GM19395 (cell line): ENCODE data around the gene IZUMO1R.
A peak's percentile ranks its signal among the peaks of the same experiment; 100 is the strongest.
"Not testable (repeated sequence)": the region's sequence is repeated elsewhere in the genome, so short reads cannot be mapped to it uniquely, and the experiment has no call there.

ENCODE experiments used
- ATAC-seq: cut with Tn5 transposase; IDR thresholded peaks from one replicate; pipeline ENCODE4 v1.9.1; 2021; ENCODE audit warnings: mild to moderate bottlenecking, moderate library complexity; ENCODE audit not compliant: unreplicated experiment

IZUMO1R gene

GRCh38 chr11:94303966-94304958, at the start of gene IZUMO1R:
TSS of gene IZUMO1R (plus strand) at chr11:94304580. CDS start at chr11:94305637, 1,057 bp downstream.
- ATAC-seq, result no peak

GRCh38 chr11:94271885-94272372, 32.5 kb upstream of the IZUMO1R start:
- peak; percentile 92 for ATAC-seq

GRCh38 chr11:94272738-94273313, 31.6 kb upstream of the IZUMO1R start:
- ATAC-seq, result peak; percentile 59

GRCh38 chr11:94275961-94276360, 28.4 kb upstream of the IZUMO1R start:
- ATAC-seq, result no peak

GRCh38 chr11:94276943-94277342, 27.4 kb upstream of the IZUMO1R start:
- ATAC-seq, result no peak

GRCh38 chr11:94278207-94278606, 26.2 kb upstream of the IZUMO1R start:
- not testable (repeated sequence) for ATAC-seq

GRCh38 chr11:94279996-94280395, 24.4 kb upstream of the IZUMO1R start:
- ATAC-seq, result no peak

GRCh38 chr11:94281324-94281723, 23.1 kb upstream of the IZUMO1R start:
- ATAC-seq, result no peak

- no peak for ATAC-seq
Measured at GRCh38 chr11:94283678-94284077, 20.7 kb upstream of the IZUMO1R start.

GRCh38 chr11:94295534-94295933, 8.8 kb upstream of the IZUMO1R start:
- no peak for ATAC-seq

GRCh38 chr11:94297985-94298576, 6.3 kb upstream of the IZUMO1R start:
- no peak for ATAC-seq

GRCh38 chr11:94302776-94303175, 1.6 kb upstream of the IZUMO1R start:
- ATAC-seq, result no peak

GRCh38 chr11:94305146-94305545, 766 bp downstream of the IZUMO1R start:
- no peak for ATAC-seq

GRCh38 chr11:94307101-94307791, 2.9 kb downstream of the IZUMO1R start:
- ATAC-seq, result no peak

GRCh38 chr11:94308024-94308423, 3.6 kb downstream of the IZUMO1R start:
- ATAC-seq, result no peak

GRCh38 chr11:94309757-94310156, 5.4 kb downstream of the IZUMO1R start:
- no peak for ATAC-seq

GRCh38 chr11:94310191-94310875, 6.0 kb downstream of the IZUMO1R start:
- no peak for ATAC-seq

GRCh38 chr11:94312339-94312738, 8.0 kb downstream of the IZUMO1R start:
- ATAC-seq, result no peak

GRCh38 chr11:94314064-94314463, 9.7 kb downstream of the IZUMO1R start:
- ATAC-seq, result no peak

GRCh38 chr11:94315664-94316063, 11.3 kb downstream of the IZUMO1R start:
- no peak for ATAC-seq
